GM21447 (cell line): Measurements from ENCODE around the gene LRP1B.

ENCODE experiments used
- ATAC-seq: cut with Tn5 transposase; IDR thresholded peaks from one replicate; pipeline ENCODE4 v1.9.1; 2021; ENCODE audit not compliant: unreplicated experiment

LRP1B gene

DNA sequence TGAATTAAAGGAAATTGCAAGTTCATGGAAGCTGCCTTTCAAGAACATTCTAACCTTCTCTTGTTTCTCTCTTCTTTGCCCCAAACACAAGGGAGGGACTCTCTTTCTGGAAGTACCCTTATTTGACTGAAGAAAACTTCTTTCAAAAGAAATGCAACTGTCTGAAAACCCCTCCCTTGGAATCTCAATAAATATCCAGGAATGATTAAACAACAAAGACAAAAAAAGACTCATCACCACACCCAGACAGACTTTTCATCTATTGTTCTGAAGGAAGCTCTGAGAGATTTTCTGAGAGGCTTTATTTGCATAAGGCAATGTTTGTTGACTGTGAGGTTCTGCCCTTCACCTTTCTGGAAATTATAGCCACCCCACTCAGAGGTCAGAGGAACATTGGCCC, 1260.9 kb downstream of the LRP1B start:
- ATAC-seq: no peak

DNA sequence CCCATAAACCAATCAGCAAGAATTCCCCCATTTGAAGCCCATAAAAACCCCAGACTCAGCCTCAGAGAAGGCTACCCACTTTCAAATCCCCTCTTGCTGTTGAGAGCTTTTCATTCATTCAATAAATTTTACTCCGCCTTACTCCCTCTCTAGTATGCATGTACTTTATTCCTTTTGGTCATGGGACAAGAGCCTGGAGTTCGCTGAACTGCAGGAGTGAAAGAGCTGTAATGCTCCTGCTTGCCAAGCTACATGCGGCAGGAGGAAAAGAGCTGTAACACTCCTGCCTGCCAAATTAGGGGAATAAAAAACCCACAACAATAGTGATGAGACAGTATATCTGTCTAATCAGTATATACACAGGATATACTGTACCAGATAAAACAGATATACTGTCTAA, 1261.7 kb downstream of the LRP1B start:
- no peak for ATAC-seq

DNA sequence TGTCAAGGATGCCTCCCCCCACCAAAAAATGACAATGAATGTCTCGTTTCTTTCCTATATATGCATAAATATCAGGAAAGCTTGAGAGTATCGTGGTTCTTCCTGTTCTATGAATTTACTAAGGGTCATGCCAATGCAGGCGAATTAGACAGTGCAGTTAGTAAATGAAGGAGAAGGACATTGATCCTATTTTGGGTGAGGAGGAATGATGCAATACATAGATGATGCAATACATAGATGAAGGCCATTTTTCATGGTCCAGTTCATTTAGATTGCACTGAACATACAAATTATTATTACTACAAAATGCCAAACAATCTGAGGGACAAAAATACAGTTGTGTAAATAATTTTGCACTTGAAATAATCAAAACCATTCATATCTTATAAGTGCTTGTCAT, 1265.0 kb downstream of the LRP1B start:
- ATAC-seq: no peak

DNA sequence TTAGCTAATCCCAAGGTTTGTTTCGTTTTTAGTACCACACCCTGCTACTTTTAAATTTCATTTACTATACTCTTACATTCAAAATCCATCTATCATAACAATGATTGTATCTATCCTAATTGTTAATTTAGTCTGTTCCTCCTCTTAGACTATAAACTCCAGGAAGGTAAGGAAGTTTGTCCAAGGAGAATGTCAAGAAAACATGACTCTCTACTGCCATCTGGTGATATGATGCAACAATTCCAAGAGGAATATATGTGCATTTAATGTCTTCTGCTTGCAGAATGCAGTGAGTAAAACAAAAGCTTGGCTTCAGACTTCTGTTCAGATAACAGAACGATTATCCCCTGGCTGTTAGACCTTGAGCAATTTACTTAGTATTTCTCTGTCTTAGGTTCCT, 1267.1 kb downstream of the LRP1B start:
- no peak for ATAC-seq

DNA sequence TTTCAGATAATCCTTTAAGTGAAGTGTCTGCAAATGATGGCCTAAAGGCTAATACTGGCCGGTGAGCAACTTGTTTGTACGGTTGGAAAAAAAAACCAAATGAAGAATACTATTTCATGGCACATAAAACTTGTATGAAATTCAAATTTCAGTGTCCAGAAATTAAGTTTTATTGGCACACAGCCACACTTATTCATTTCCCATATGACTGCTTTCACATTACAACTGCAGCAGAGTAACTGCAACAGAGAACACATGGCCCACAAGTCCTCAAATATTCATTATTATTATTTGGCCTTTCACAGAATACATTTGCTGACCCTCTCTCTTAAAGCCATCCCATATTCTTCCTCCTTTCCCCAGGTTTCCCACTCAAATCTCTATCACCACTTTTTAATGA, 1268.6 kb downstream of the LRP1B start:
- no peak for ATAC-seq

DNA sequence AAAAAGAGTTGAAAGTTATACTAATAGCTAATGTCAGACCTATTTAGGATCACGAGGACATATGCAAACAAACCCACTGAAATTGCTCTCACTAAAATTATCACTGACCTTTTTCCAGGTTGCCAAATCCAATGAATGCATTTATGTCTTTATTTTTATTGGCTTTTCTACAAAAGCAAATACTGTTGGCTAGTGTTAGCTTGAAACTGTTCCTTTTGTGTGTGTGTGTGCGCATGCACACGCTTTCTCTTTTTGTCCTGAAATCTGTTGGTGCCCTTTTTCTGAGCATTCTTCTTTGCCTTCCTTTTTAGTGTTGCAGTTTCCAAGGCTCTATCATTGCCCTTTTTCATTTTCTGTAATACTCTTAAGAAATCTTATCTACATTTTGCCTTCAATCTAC, 1269.2 kb downstream of the LRP1B start:
- ATAC-seq: no peak

DNA sequence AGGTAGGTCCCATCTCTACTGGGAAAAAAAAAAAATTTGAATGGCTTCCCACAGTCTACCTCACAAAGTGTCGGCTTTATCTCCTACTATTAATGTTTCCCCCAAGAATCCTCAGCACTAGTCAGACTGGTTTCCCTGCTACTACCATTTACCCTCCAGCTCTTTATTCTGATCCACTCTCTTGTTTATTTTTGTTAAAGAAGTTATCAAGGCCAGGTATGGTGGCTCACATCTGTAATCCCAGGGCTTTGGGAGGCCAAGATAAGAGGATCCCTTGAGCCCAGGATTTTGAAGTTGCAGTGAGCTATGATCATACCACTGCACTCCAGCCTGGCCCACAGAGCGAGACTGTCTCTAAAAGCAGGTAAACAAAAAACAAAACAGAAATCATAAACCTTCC, 1275.3 kb downstream of the LRP1B start:
- no peak for ATAC-seq

DNA sequence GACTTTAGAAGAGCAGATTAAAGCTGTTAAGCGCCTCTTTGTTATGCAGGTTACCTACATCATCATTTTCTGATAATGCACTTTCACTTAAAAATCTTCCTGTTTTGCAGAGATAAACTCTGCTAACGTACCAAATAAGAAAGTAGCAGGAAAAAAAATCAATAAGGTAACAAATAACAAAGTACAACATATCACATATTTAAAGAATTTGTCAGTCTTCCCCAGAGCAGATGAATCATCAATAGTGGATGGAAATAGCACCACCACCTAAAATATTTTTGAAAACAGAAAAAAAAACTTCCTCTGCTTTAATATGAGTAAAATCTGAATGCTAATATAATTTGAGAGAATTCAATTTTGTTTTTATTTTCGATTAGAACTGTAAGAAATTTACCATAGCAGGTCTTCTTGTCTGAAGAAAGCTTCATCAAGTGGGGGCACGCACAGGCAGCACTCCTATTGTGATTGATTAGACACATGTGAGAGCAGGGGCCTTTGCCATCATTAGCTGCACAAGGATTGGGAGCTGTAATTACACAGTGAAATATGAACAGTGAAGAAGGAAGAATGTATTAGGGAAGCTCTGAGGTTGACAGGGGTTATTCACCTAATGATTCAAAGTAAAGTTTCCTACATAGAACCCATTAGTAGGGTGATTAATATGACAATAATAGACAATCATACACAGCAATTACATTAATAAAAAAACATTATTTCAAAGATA, 1279.4 kb downstream of the LRP1B start:
- no peak for ATAC-seq

DNA sequence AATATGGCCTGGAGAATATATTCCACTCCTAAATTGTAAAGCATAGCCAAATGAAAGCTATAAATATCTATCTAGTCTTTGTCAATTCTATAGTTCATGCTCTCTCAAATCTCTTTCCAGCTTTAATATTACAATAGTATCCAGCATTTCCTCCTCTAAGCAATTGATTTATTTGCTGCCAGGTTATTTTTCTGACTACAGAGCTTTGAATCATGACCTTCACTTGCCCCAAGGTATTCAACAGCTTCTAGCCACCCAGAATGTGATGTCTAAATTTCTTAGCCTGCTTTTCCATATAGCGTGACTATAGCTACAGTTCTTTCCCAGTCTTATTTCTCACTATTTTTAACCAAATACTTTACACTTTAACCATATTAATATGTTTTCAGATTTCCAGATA, 1287.6 kb downstream of the LRP1B start:
- ATAC-seq: no peak

DNA sequence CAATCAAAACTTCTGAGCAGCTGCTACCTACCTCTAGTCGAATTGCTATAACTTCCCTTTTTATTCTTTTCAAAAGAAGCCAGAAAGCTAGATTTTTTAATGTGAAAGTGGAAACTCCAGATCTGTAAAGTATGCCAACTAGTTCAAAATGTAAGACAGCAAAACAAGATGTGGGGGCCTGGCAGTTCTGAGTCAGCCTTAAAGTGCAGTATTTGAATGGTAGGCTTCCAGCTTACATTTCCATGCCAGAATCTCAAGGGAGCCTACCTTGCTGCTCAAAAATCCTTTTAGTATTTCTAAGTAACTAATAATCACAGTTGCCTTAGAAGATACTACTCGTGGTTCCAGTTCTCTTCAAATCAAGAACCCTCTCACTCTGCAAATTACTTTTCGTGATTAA, 1288.7 kb downstream of the LRP1B start:
- ATAC-seq: no peak

DNA sequence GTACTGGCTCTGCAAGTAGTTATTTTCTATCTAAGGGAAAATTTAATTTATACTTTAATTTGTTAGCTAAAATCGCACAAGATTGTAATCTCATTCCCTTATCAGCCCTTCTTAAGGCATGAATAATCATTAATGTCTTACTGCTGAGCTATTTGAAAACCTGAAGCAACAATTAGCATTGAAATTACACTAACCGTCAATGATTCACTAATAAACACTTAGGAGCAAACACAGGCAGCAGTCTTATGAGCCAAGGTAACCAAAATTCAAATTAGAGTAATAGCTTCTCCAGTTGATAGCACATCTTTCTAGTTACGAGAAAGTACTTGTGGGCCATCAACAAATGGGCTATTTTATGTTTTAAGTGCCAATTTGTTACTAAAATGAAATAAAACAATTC, 1289.7 kb downstream of the LRP1B start:
- no peak for ATAC-seq

DNA sequence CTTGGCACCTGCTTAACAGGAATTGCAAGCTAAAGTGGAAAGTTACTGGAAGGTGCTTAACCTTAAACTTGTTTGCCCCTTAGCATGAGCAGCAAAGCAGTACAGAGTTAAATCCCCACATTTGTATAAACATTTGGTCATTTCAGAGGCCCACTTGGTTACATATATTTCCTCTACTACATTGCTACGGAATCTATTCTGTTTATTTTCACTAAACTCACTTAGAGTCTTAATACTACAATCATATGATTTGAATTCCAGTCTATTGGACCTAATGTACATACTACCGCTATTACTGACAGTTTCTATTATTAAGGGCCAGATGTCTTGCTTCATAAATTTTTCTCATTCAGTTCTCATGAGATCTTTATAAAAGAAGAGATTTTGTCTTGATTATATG, 1294.0 kb downstream of the LRP1B start:
- no peak for ATAC-seq

DNA sequence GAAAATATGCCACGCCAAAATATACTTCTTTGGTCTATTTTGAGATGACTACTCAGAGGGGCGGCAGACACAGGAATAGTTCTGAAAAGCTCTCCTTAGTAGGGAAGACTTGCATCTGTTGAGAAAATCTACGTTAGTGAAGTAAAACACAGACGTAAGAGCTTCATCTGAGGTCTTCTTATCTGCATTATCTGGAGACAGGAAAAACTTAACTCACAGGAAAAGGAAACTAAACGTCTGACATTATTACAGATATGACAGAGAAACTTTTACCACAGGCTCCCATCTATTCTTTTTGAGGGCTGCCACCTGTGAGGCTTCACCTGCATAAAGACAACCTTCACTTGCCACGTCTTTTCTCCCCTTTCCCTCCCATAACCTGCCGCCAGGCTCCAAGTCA, 1295.7 kb downstream of the LRP1B start:
- no peak for ATAC-seq

DNA sequence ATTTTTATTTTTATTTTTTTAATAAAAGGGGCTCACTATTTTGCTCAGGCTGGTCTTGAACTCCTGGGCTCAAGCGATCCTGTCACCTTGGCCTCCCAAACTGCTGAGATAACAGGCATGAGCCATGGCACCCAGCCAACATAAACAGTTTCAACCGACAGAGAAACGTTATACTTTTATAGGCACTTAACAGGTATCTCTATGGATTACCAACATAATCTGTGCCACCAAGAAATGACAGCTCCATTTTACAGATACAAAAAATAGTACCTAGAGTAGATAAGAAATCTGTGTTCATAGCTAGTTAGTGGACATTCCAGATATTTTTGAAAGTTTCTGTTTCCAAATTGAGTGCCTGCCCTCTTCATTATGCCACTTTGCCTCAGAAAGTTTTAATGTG, 1316.7 kb downstream of the LRP1B start:
- no peak for ATAC-seq

DNA sequence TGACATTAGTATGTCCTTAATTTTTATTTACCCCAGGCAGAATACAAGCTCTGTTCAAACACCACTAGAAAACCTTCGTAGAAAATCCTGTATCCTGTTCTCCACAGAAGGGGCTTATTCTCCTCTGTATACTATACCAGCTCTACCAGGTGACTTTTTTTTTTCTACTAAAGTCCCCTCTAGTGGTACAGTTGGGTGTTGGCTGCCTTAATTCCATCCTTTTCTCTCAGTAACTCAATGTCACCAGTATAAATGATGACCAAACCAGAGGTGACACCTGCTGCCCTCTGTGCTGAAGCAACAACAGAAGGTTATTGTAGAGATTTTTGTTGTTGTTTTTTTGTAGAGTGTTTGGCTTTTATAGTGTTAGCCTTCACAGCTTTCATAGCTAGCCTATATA, 1322.0 kb downstream of the LRP1B start:
- ATAC-seq: no peak

DNA sequence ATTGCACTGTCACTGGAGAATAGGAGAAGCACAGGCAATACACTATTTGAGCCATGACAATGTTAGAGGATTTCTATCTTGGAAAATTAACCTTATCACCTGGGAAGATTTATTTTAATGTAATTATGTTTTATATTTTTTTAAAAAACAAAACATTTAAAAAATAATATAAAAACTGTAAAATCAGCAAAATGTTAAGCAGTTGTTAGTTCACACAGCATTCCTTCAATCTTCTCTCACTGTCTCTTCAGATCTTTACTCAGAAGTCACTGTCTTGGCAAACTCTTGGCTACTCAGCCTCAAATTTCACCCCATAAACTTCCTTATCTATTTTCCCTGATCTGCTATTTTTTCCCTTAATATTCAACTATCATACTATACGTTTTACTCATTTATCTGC, 1322.6 kb downstream of the LRP1B start:
- ATAC-seq: no peak

DNA sequence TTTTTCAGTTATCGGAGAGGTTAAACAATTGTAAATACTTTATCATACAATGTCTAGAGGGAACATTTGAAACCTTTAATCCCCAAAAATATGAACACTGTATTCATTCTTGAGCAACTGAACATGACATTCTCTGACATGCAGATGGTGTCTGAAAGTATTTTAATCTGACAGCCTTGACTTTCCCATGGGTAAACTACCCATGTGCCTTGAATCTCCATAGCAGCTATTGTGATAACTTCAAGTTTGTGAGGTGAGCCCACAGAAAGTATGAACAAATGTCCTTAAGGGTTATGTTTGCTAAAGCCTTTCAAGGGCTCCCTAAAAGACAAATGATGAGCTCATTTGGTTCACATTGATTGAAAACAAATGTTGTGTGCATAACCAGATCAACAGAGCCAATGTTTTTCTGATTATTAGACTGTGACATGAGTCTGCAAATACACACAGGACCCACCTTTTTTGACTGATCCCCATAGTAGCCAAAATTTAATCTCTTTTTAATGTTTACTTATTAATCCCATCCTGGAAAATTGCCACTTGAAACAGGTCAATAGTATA, 1326.0 kb downstream of the LRP1B start:
- no peak for ATAC-seq

DNA sequence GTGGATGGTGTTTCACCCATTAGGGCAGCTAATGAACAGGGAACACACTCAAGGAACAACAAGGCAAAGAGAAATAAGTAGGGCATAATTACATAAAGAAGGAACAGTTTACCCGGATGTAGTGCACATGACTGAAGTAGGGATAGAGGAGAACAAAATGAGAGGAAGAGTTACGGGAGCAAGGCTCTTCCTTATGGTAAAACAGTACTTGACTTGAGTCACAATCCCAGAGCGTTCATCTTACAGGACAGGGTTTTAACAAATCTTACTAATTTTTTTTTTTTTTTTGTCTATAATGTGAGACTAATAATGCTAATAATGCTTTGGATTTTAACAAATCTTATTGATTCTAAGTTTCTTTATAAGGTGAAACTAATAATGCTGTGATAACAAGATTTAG, 1329.5 kb downstream of the LRP1B start:
- no peak for ATAC-seq

DNA sequence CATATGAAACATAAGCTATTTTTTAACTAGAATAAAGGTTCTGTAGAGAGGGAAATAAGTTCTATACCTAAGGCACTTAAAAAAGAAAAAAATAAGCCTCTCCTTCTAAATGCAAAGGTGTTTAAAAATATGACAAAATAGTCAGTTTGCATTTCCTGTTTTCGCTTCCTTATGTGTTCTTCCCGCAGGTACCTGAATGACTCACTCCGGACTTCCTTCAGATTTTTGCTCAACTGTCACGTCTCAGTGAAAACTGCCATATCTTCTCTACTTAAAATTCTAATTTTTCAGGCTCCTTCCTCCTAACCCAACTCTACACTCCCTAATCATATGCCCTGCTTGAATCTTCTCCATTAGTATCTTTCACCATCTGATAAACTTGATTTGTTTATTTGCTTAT, 1333.1 kb downstream of the LRP1B start:
- ATAC-seq: no peak

DNA sequence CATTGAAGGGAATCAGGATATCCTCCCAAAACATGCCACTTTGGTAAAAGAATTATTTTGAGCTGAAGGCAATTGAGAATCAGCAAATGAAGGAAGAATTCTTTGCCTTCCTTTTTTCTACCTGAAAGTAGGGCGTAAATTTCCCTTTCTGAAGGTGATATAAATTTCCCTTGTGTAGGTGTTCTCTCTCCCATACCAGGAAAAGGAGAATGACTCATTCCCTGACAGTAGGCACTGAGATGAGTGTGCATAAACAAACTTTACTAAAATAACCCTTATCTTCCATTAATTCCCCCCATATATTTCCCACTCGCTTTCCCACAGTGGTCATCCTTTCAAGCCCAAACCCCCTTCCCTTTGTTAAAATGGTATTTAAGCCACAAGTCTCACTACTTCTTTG, 1339.0 kb downstream of the LRP1B start:
- no peak for ATAC-seq

DNA sequence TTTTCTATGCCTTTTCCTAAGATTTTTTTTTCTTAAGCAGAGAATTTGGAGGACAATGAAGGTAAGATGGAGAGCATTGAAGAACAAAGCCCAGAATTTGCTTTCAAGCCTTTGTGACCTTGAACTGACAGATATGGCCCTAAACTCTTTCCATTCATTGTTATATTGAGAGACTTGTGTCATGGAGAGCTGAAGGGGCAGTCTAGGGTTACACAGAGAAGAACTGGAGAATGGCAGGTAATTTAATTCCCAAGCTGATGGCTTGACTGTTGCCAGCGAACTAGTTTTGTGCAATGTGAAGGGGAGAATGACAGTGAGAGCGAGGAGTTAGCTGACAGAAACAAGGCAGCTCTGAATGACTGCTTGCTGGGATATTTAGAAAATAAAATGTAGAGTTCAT, 1344.2 kb downstream of the LRP1B start:
- ATAC-seq: no peak

DNA sequence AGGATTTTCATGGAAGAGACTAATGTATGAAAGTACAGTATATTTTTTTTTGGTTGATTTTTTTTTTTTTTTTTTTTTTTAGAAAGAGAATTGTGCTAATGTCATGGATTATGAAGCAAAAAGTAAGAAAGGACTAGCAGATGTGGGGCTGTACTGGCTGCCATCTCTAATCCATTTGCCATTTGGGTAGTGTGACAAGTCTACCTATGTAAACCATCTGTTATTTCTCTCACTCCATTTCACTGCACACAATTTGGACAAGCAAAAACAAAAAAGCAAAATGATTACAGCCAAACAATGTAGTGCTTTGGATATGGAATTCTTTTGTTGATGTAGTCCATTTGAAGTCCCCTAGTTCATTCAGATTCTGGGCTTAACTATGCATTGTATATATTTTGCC, 1355.4 kb downstream of the LRP1B start:
- no peak for ATAC-seq

DNA sequence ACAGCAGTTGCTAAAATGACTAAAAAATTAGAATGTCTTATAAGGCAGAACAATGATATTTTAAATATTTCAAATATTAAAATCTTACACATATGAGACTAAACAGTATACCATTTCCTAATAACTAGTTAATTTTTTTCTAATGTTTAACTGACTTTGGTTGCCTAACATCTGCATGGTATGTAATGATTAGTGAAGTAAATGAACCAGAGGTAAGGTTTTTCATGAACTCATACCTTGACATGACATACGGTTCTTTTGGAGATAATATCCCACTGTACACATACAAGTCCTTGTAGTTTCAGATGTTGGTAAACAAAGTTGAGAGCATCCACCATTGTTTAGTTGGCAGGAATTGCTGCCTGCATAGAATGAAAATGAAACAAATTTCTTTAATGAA, 1360.2 kb downstream of the LRP1B start:
- no peak for ATAC-seq
